ENCODE measurements around the gene ZBTB17.

GRCh38 chr1:15973772-15974171 is 2.1 kb downstream of the ZBTB17 start:
- TF ChIP-seq YY1 (IDR thresholded peaks at IDR 0.05; ENCODE audit: low read depth) = no peak
- no peak for TF ChIP-seq REST (IDR thresholded peaks at IDR 0.05; ENCODE audit: low read depth)

All from Ishikawa (cell line).